Right atrium auricular region (tissue), 2 donors: ENCODE measurements around the gene FAF1. TPM values are rescaled to one million over a fixed set of nuclear protein-coding genes. Genes with fewer than 3 reads are reported as not detected.

ENCODE experiments used
- DNase-seq: peaks from one replicate; pipeline ENCODE4 v3.0.0-alpha.2; 2019; ENCODE audit warnings: low spot score
- H3K27ac ChIP-seq, 2 donors: fragments of 200-600 bp; sonication (generic); 1 replicate in 1 of 2; 2 replicates in 1 of 2; pipeline ENCODE4 v1.5.1; 2016 to 2019
- H3K27me3 ChIP-seq, 2 donors: fragments of 200-600 bp; sonication (generic); one replicate each; pipeline versions ENCODE4 v1.5.1 to v1.6.0; 2017 to 2019
- H3K36me3 ChIP-seq: fragments of 200-600 bp; sonication (generic); one replicate; pipeline ENCODE4 v1.5.1; 2016
- H3K4me1 ChIP-seq, 2 donors: fragments of 200-600 bp; sonication (generic); one replicate each; pipeline versions ENCODE4 v1.5.1 to v1.6.0; 2017 to 2019
- H3K4me3 ChIP-seq, 2 donors: fragments of 200-600 bp; sonication (generic); 1 replicate in 1 of 2; 2 replicates in 1 of 2; pipeline ENCODE4 v1.5.1; 2017 to 2019; ENCODE audit warnings: mild to moderate bottlenecking in 1 of 2, moderate library complexity in 1 of 2
- H3K9me3 ChIP-seq, 2 donors: fragments of 200-600 bp; sonication (generic); one replicate each; pipeline ENCODE4 v1.5.1; 2019
- total RNA-seq, 2 donors: library from RNA; depleted of rRNA; stranded (reverse); fragments of >200 nt; gene quantifications; one replicate each; pipeline ENCODE4 v1.1.0, GENCODE V29; 2016
- TF ChIP-seq, protein P1 (sequence below), 2 donors: fragments of 200-600 bp; sonication (generic); IDR thresholded peaks; one replicate each; pipeline ENCODE4 v1.5.1; 2019; ENCODE audit warnings: antibody characterized with exemption in 2 of 2

The FAF1 gene
- total RNA-seq, 2 donors from 2014 or later = 36.1 to 68.8 TPM

DNA sequence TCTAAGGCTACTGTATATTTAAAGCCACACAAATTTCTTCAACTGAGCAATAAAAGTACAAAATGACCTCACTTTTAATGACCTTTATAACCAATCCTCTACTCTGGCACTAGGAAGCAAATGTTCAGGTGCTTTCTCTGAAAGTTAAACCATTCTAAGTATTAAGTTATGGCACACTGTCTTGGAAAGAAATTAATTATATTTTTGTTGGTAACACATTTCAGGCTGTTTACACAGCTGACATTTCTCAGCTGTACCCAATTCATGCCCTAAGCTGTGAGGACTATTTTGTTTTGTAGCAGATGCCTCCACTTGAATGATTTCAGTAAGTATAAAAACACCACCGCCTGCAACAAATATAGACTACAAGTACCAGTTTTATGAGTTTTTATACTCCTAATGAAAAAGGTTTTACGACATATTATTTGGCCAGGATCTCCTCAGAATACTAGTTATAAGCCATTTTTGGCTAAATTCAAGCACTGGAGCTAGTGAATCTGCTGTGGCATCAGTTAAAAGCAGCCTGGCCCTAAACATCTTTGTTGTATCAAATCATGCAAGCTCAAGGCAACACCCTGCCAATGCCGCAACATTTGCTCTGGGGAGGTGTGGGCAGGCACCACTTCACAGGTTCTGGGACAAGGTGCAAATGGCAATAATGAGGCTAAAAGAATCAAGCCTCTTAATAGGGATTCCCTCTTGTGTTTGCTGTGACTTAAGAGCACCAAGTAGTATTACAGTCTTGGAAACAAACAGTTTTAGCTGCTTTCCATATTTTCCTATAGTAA is 308.4 kb downstream of the FAF1 start:
- H3K36me3 ChIP-seq = no peaks in the 10 kb centered on the region
- TF ChIP-seq, protein P1, sequence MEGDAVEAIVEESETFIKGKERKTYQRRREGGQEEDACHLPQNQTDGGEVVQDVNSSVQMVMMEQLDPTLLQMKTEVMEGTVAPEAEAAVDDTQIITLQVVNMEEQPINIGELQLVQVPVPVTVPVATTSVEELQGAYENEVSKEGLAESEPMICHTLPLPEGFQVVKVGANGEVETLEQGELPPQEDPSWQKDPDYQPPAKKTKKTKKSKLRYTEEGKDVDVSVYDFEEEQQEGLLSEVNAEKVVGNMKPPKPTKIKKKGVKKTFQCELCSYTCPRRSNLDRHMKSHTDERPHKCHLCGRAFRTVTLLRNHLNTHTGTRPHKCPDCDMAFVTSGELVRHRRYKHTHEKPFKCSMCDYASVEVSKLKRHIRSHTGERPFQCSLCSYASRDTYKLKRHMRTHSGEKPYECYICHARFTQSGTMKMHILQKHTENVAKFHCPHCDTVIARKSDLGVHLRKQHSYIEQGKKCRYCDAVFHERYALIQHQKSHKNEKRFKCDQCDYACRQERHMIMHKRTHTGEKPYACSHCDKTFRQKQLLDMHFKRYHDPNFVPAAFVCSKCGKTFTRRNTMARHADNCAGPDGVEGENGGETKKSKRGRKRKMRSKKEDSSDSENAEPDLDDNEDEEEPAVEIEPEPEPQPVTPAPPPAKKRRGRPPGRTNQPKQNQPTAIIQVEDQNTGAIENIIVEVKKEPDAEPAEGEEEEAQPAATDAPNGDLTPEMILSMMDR (IDR thresholded peaks at IDR 0.05) = no peak
- no peaks in the 10 kb centered on the region for H3K4me1 ChIP-seq
- H3K27ac ChIP-seq = no peak overlapping the region
- no peak overlapping the region for H3K4me3 ChIP-seq
- no peaks in the 10 kb centered on the region for H3K27me3 ChIP-seq
- DNase-seq = no peak
- H3K9me3 ChIP-seq = no peaks in the 10 kb centered on the region

DNA sequence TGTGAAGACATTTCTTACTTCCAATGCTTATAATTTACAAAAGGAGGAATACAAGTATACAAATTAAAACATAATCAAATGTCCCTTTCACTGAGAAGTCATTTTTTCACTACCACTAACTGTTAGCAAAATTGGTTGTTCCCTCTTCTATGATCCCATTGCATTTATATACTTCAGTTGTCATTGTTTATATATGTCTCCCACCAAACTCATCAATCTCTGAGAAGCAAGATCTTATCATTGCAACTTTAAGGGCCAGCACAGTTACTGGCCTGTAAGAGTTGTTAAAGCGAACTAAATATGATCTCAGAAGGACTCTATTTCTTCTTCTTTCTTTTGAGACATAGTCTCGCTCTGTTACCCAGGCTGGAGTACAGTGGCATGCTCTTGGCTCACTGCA is 313.5 kb downstream of the FAF1 start:
- Histone ChIP-seq H3K36me3 (peaks cover 5% of the 10 kb centered on the region), H3K9me3 (no peaks in the 10 kb centered on the region)
- TF ChIP-seq, protein P1 (IDR thresholded peaks at IDR 0.05) = no peak

DNA sequence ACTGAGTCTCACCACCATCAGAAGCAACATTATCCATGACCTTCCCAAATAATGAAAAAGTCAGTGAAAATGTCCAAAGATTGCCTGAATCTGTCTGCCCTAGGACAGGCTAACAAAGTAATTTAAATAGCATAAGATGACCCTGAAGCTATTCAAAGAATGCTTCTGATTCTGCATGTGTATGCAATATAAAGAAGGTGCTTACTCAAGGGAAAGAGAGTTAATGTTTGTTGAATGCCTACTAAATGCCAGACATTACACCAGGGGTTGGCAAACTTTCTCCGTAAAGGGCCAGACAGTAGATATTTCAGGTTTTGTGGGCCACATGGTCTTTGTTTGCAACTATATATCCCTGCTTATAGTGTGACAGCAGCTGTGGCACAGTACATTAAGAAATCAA is 314.9 kb downstream of the FAF1 start:
- H3K27ac ChIP-seq = no peak overlapping the region
- H3K9me3 ChIP-seq = no peaks in the 10 kb centered on the region
- H3K27me3 ChIP-seq = no peaks in the 10 kb centered on the region
- H3K4me1 ChIP-seq = no peaks in the 10 kb centered on the region
- TF ChIP-seq, protein P1 (IDR thresholded peaks at IDR 0.05) = no peak
- no peak for DNase-seq
- peaks cover 5% of the 10 kb centered on the region for H3K36me3 ChIP-seq
- no peak overlapping the region for H3K4me3 ChIP-seq

More for the DNA sequence above, 313.5 kb downstream of the FAF1 start:
- H3K4me1 ChIP-seq = no peaks in the 10 kb centered on the region
- no peak overlapping the region for H3K4me3 ChIP-seq
- H3K27ac ChIP-seq = no peak overlapping the region
- DNase-seq = no peak
- no peaks in the 10 kb centered on the region for H3K27me3 ChIP-seq

DNA sequence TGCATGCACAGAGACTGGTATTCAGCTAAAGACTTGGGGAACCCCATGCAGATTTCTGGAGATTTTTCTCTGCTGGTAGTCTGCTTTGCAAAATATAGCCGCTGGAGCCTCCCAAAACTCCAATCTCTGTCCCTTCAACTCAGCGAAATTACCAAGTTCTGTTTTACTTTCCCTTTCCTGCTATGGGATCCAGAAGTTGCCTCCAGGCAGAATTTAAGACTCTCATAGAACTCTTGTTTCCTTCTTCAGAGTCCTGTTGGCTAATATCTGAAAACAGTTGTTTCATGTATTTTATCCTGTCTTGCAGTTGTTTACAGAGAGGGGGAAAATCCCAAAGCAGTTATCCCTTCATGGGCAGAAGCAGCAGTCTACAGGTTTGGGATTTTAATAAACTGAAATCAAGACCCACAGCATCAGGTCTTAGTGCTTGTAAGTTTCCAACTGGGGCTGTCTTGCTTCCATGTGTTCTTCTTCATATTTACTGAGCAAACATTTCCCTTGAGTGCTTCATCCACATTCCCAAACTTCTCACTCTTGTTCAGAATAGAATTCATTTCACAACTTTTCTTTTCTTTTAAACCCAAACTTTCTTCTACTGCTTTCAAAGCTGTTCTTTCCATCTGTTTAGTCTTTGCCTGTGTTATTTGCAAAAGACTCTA is 315.5 kb downstream of the FAF1 start:
- Histone ChIP-seq H3K36me3 (peaks cover 5% of the 10 kb centered on the region), H3K27me3 (no peaks in the 10 kb centered on the region), H3K27ac (no peak overlapping the region), H3K9me3 (no peaks in the 10 kb centered on the region), H3K4me3 (no peak overlapping the region), H3K4me1 (no peaks in the 10 kb centered on the region)
- TF ChIP-seq, protein P1 (IDR thresholded peaks at IDR 0.05) = no peak
- no peak for DNase-seq

DNA sequence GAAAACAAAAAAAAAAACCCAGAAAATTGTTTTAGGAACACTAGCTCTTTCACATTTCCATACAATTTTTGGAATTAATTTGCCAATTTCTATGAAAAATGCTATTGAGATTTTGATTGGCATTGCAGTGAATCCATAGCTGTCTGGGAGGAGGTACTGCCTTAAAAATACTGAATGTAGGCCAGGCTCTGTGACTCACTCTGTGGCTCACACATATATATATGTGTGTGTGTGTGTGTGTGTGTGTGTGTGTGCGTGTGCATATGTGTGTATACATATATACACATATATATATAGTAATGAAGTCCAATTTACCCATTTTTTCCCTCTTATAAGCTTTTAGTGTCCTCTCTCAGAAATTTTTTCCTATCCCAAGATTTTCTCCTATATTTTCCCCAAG is 322.6 kb downstream of the FAF1 start:
- Histone ChIP-seq H3K27me3 (no peaks in the 10 kb centered on the region), H3K4me1 (peaks cover 0 to 4% of the 10 kb centered on the region in 2 donors), H3K4me3 (no peak overlapping the region), H3K9me3 (no peaks in the 10 kb centered on the region), H3K27ac (no peak overlapping the region), H3K36me3 (no peaks in the 10 kb centered on the region)
- DNase-seq = no peak
- TF ChIP-seq, protein P1 (IDR thresholded peaks at IDR 0.05) = no peak
